ENCODE data around the gene SLC30A10.

The SLC30A10 gene

DNA sequence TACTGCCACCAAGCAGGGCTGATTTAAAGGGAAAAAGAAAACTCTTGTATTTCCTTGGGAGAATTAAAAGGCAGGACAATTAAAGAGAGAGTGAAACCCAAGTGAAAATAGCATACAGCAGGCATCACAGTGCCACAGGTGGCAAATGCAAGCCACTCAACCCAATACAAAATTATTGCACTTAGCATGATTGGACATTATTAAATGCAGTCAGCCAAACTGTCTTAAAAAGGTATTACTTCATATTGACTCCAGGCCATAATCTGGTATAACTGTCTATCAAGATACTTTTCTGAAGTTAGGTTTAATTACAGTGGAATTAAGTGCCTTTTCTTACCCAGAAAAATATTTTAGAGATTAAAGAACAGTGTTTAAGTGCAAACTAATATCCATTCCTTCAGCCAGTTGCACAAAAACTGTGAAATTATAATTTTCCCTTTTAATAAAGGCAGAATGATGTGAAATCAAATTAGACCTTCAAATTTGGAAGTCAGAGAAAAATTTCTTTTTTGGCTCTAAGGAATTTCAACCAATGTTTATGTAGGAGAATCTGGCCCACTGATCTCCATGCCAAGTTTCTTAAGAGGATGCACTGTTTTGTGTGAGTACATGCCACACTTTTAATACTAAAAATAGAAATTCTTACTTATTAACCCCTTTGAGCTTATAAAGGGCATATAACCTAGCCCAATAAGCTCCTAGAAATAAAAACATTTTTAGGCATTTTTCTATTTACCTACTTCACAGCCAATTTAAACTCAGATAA is 15.2 kb downstream of the SLC30A10 start:
- TF ChIP-seq, protein P1, sequence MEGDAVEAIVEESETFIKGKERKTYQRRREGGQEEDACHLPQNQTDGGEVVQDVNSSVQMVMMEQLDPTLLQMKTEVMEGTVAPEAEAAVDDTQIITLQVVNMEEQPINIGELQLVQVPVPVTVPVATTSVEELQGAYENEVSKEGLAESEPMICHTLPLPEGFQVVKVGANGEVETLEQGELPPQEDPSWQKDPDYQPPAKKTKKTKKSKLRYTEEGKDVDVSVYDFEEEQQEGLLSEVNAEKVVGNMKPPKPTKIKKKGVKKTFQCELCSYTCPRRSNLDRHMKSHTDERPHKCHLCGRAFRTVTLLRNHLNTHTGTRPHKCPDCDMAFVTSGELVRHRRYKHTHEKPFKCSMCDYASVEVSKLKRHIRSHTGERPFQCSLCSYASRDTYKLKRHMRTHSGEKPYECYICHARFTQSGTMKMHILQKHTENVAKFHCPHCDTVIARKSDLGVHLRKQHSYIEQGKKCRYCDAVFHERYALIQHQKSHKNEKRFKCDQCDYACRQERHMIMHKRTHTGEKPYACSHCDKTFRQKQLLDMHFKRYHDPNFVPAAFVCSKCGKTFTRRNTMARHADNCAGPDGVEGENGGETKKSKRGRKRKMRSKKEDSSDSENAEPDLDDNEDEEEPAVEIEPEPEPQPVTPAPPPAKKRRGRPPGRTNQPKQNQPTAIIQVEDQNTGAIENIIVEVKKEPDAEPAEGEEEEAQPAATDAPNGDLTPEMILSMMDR (IDR thresholded peaks at IDR 0.05; ENCODE audit: low read depth, low read length), result no peak
- TF ChIP-seq EZH2phosphoT487 (IDR thresholded peaks at IDR 0.05; ENCODE audit: low read depth), result no peak
- H3K4me1 ChIP-seq (ENCODE audit: low read length), result no peaks in the 10 kb centered on the region
- H3K4me2 ChIP-seq (ENCODE audit: low read length), result no peak overlapping the region
- H3K36me3 ChIP-seq (replicated peaks; ENCODE audit: low read depth, low read length), result no peaks in the 10 kb centered on the region
- H3K27me3 ChIP-seq (ENCODE audit: low read depth, low read length), result peaks cover 22% of the 10 kb centered on the region; the same call in 1 of the 2 replicates
- no peak overlapping the region for H3K27ac ChIP-seq (ENCODE audit: low read length)
- H2AFZ ChIP-seq (ENCODE audit: low read depth, low read length), result no peak overlapping the region
- no peaks in the 10 kb centered on the region for H3K79me2 ChIP-seq (ENCODE audit: low read length)
- no peaks in the 10 kb centered on the region for H4K20me1 ChIP-seq (ENCODE audit: insufficient read depth, low read length)
- H3K4me3 ChIP-seq (ENCODE audit: low read length), result no peak overlapping the region
- H3K9ac ChIP-seq (ENCODE audit: low read length), result no peak overlapping the region
- H3K9me3 ChIP-seq (ENCODE audit: insufficient read depth, low read length), result no peaks in the 10 kb centered on the region

DNA sequence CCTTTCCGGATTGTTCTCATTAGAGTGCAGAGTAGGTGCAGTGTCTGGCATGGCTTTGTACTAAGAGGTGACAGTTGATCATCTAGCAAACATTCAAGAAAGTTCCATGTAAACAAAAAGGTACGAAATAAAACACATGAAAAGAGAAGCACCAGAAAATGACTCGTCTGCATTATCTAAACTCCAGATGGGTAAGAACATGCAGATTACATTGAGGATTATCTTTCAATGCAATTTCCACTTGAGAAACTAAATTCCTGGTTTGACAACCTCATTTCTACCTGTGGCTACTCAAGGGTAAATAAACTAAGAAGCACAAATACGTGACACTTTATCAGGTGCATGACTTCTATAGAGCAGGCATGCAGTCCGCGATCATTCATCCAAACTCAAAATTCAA is 17.6 kb downstream of the SLC30A10 start:
- H3K4me2 ChIP-seq (ENCODE audit: low read length), result no peak overlapping the region
- H2AFZ ChIP-seq (ENCODE audit: low read depth, low read length), result no peak overlapping the region
- H3K27ac ChIP-seq (ENCODE audit: low read length), result no peak overlapping the region
- 0 out of 2 replicates have a peak, but pooled peaks cover 6% of the 10 kb centered on the region for H3K4me1 ChIP-seq (ENCODE audit: low read length)
- TF ChIP-seq, protein P1 (IDR thresholded peaks at IDR 0.05; ENCODE audit: low read depth, low read length), result no peak
- TF ChIP-seq EZH2phosphoT487 (IDR thresholded peaks at IDR 0.05; ENCODE audit: low read depth), result no peak
- no peaks in the 10 kb centered on the region for H3K79me2 ChIP-seq (ENCODE audit: low read length)
- H3K27me3 ChIP-seq (ENCODE audit: low read depth, low read length), result peaks cover 22% of the 10 kb centered on the region; the same call in 1 of the 2 replicates
- no peaks in the 10 kb centered on the region for H4K20me1 ChIP-seq (ENCODE audit: insufficient read depth, low read length)
- H3K4me3 ChIP-seq (ENCODE audit: low read length), result no peak overlapping the region
- H3K36me3 ChIP-seq (replicated peaks; ENCODE audit: low read depth, low read length), result no peaks in the 10 kb centered on the region
- H3K9me3 ChIP-seq (ENCODE audit: insufficient read depth, low read length), result no peaks in the 10 kb centered on the region
- no peak overlapping the region for H3K9ac ChIP-seq (ENCODE audit: low read length)

DNA sequence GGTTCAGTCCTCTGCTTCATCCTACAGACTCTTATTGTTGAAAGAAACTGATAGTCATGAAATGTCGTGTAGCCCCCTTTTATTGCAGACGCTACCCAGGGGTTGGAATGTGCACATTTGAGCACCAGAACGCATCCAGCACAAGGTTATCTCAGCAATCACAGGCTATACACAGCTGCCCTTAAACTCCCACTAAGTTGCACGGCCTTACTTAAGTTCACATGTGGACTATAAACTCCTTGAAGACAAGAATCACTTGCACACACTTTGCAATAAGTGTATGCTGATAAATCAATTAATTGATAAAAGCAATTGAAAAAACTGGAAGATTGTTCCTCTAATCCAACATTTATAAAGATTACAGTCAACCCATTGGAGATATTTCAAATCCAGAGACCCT is 18.9 kb downstream of the SLC30A10 start:
- Histone ChIP-seq H3K27me3 (ENCODE audit: low read depth, low read length) (peaks cover 22% of the 10 kb centered on the region; the same call in 1 of the 2 replicates), H3K4me1 (ENCODE audit: low read length) (0 out of 2 replicates have a peak, but pooled peaks cover 6% of the 10 kb centered on the region), H3K79me2 (ENCODE audit: low read length) (no peaks in the 10 kb centered on the region), H4K20me1 (ENCODE audit: insufficient read depth, low read length) (no peaks in the 10 kb centered on the region), H3K9me3 (ENCODE audit: insufficient read depth, low read length) (no peaks in the 10 kb centered on the region), H3K36me3 (replicated peaks; ENCODE audit: low read depth, low read length) (no peaks in the 10 kb centered on the region), H3K4me2 (ENCODE audit: low read length) (no peak overlapping the region), H3K27ac (ENCODE audit: low read length) (no peak overlapping the region), H2AFZ (ENCODE audit: low read depth, low read length) (no peak overlapping the region), H3K9ac (ENCODE audit: low read length) (no peak overlapping the region), H3K4me3 (ENCODE audit: low read length) (no peak overlapping the region)
- TF ChIP-seq, protein P1 (IDR thresholded peaks at IDR 0.05; ENCODE audit: low read depth, low read length), result no peak
- no peak for TF ChIP-seq EZH2phosphoT487 (IDR thresholded peaks at IDR 0.05; ENCODE audit: low read depth)

DNA sequence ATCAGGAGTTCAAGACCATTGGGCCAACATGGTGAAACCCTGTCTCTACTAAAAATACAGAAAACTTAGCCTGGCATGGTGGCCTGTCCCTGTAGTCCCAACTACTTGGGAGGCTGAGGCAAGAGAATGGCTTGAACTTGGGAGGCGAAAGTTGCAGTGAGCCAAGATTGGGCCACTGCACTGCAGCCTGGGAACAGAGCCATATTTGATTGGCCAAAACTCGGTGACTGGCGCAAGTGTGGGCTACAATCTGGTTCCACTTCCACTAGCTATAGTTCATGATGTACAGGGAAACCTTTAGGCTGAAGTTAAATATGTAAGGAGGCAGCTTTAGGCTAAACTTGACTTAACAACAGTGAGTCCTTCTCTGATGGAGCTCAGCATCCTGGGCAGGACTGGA is 20.2 kb downstream of the SLC30A10 start:
- no peaks in the 10 kb centered on the region for H4K20me1 ChIP-seq (ENCODE audit: insufficient read depth, low read length)
- 0 out of 2 replicates have a peak, but pooled peaks cover 6% of the 10 kb centered on the region for H3K4me1 ChIP-seq (ENCODE audit: low read length)
- no peaks in the 10 kb centered on the region for H3K9me3 ChIP-seq (ENCODE audit: insufficient read depth, low read length)
- H3K79me2 ChIP-seq (ENCODE audit: low read length), result no peaks in the 10 kb centered on the region
- H3K27ac ChIP-seq (ENCODE audit: low read length), result no peak overlapping the region
- H3K36me3 ChIP-seq (replicated peaks; ENCODE audit: low read depth, low read length), result no peaks in the 10 kb centered on the region
- peaks cover 22% of the 10 kb centered on the region; the same call in 1 of the 2 replicates for H3K27me3 ChIP-seq (ENCODE audit: low read depth, low read length)
- TF ChIP-seq, protein P1 (IDR thresholded peaks at IDR 0.05; ENCODE audit: low read depth, low read length), result no peak
- no peak for TF ChIP-seq EZH2phosphoT487 (IDR thresholded peaks at IDR 0.05; ENCODE audit: low read depth)
- no peak overlapping the region for H2AFZ ChIP-seq (ENCODE audit: low read depth, low read length)
- H3K9ac ChIP-seq (ENCODE audit: low read length), result no peak overlapping the region
- H3K4me2 ChIP-seq (ENCODE audit: low read length), result no peak overlapping the region
- no peak overlapping the region for H3K4me3 ChIP-seq (ENCODE audit: low read length)

Measured in OCI-LY3 (cell line).